Epithelial cell of prostate (primary cell): ENCODE results near the gene DENND4A.
"Not testable (repeated sequence)": the region's sequence is repeated elsewhere in the genome, so short reads cannot be mapped to it uniquely, and the experiment has no call there.

Experiments used
- DNase-seq: peaks from one replicate; pipeline ENCODE4 v3.0.0-alpha.2; 2011; ENCODE audit warnings: low read depth, low spot score
- H3K27ac ChIP-seq: fragments of 450-650 bp; 2 replicates; pipeline ENCODE4 v1.5.1; 2017; ENCODE audit warnings: mild to moderate bottlenecking

Gene DENND4A

GRCh38 chr15:65762399-65762798, 29.7 kb downstream of the DENND4A start:
- no peak for DNase-seq
- no peak overlapping the region for H3K27ac ChIP-seq

GRCh38 chr15:65761210-65761926, 30.7 kb downstream of the DENND4A start:
- H3K27ac ChIP-seq, result no peak overlapping the region

GRCh38 chr15:65759441-65759840, 32.7 kb downstream of the DENND4A start:
- DNase-seq, result no peak

More at GRCh38 chr15:65761210-65761926, 30.7 kb downstream of the DENND4A start:
- DNase-seq, result no peak

GRCh38 chr15:65758242-65758641, 33.9 kb downstream of the DENND4A start:
- no peak overlapping the region for H3K27ac ChIP-seq
- no peak for DNase-seq

More at GRCh38 chr15:65759441-65759840, 32.7 kb downstream of the DENND4A start:
- no peak overlapping the region for H3K27ac ChIP-seq

GRCh38 chr15:65757256-65757655, 34.8 kb downstream of the DENND4A start:
- no peak overlapping the region for H3K27ac ChIP-seq
- no peak for DNase-seq

GRCh38 chr15:65752151-65752700, 39.9 kb downstream of the DENND4A start:
- H3K27ac ChIP-seq, result no peak overlapping the region
- DNase-seq, result no peak

GRCh38 chr15:65751431-65751830, 40.7 kb downstream of the DENND4A start:
- DNase-seq, result no peak
- no peak overlapping the region for H3K27ac ChIP-seq

- H3K27ac ChIP-seq, result no peak overlapping the region
- no peak for DNase-seq
Observed at GRCh38 chr15:65747265-65747664, 44.8 kb downstream of the DENND4A start.

GRCh38 chr15:65743637-65744252, 48.3 kb downstream of the DENND4A start:
- DNase-seq, result no peak
- H3K27ac ChIP-seq, result no peak overlapping the region

- no peak for DNase-seq
- no peak overlapping the region for H3K27ac ChIP-seq
Observed at GRCh38 chr15:65740148-65740547, 51.9 kb downstream of the DENND4A start.

- DNase-seq, result peak; percentile 3
- H3K27ac ChIP-seq, result no peak overlapping the region
Observed at GRCh38 chr15:65738649-65739048, 53.4 kb downstream of the DENND4A start.

GRCh38 chr15:65733599-65733998, 58.5 kb downstream of the DENND4A start:
- not testable (repeated sequence) for H3K27ac ChIP-seq, DNase-seq

GRCh38 chr15:65732698-65733097, 59.4 kb downstream of the DENND4A start:
- peak overlapping the region; percentile 46 for H3K27ac ChIP-seq
- peak; percentile 39 for DNase-seq

GRCh38 chr15:65731926-65732325, 60.2 kb downstream of the DENND4A start:
- DNase-seq, result no peak
- H3K27ac ChIP-seq, result peak overlapping the region; percentile 46

- peak overlapping the region; percentile 15 for H3K27ac ChIP-seq
- DNase-seq, result no peak
Observed at GRCh38 chr15:65730549-65731172, 61.4 kb downstream of the DENND4A start.

GRCh38 chr15:65724464-65725215, 67.5 kb downstream of the DENND4A start:
- H3K27ac ChIP-seq, result no peak overlapping the region
- DNase-seq, result no peak

GRCh38 chr15:65723876-65724275, 68.2 kb downstream of the DENND4A start:
- no peak overlapping the region for H3K27ac ChIP-seq
- DNase-seq, result no peak

GRCh38 chr15:65722191-65722590, 69.9 kb downstream of the DENND4A start:
- DNase-seq, result no peak
- no peak overlapping the region for H3K27ac ChIP-seq

- no peak overlapping the region for H3K27ac ChIP-seq
Observed at GRCh38 chr15:65712415-65712814, 79.7 kb downstream of the DENND4A start.

GRCh38 chr15:65695081-65695480, 97.0 kb downstream of the DENND4A start:
- no peak overlapping the region for H3K27ac ChIP-seq
- no peak for DNase-seq

More at GRCh38 chr15:65712415-65712814, 79.7 kb downstream of the DENND4A start:
- no peak for DNase-seq
